Transverse colon (tissue), 4 donors: ENCODE data around the gene CLIP1. TPM values are rescaled to one million over a fixed set of nuclear protein-coding genes. Genes with fewer than 3 reads are reported as not detected.

Experiments
- DNase-seq: peaks from one replicate; pipeline ENCODE4 v3.0.0-alpha.2; 2019
- H3K27ac ChIP-seq, 4 donors: fragments of 200-600 bp; sonication (generic); 2 replicates each; pipeline ENCODE4 v1.5.1; 2016 to 2018; ENCODE audit warnings: inconsistent platforms in 4 of 4
- H3K27me3 ChIP-seq: fragments of 200-600 bp; sonication (generic); 2 replicates; pipeline ENCODE4 v1.5.1; 2017; ENCODE audit warnings: inconsistent platforms
- H3K36me3 ChIP-seq, 4 donors: fragments of 200-600 bp; sonication (generic); 2 replicates each; pipeline ENCODE4 v1.5.1; 2017 to 2019; ENCODE audit warnings: inconsistent platforms in 4 of 4
- H3K4me1 ChIP-seq, 4 donors: fragments of 200-600 bp; sonication (generic); 2 replicates each; pipeline ENCODE4 v1.5.1; 2017 to 2020; ENCODE audit warnings: inconsistent platforms in 4 of 4
- H3K4me3 ChIP-seq, 4 donors: fragments of 200-600 bp; sonication (generic); 1 replicate in 1 of 4; 2 replicates in 3 of 4; pipeline versions ENCODE4 v1.5.1 to v1.6.1; 2017 to 2019; ENCODE audit warnings: inconsistent platforms in 4 of 4
- H3K9me3 ChIP-seq, 2 donors: fragments of 200-600 bp; sonication (generic); 2 replicates each; pipeline ENCODE4 v1.5.1; 2017 to 2019; ENCODE audit warnings: inconsistent platforms in 2 of 2
- EP300 ChIP-seq: sonication (generic); formaldehyde crosslinking; IDR thresholded peaks from one replicate; pipeline ENCODE4 v1.6.1; 2017; ENCODE audit warnings: antibody characterized with exemption, low read depth
- POLR2A ChIP-seq: fragments of 450-650 bp; IDR thresholded peaks from one replicate; pipeline ENCODE4 v1.6.1; 2016; ENCODE audit warnings: antibody characterized with exemption, mild to moderate bottlenecking, moderate library complexity
- POLR2AphosphoS5 ChIP-seq, 3 donors: sonication (generic); formaldehyde crosslinking; IDR thresholded peaks; one replicate each; pipeline ENCODE4 v1.6.1; 2016; ENCODE audit warnings: antibody characterized with exemption in 3 of 3
- WGBS, 2 donors: methylation state at CpG; one replicate each; pipeline ENCODE4 v1.1.5; 2018; ENCODE audit warnings: low coverage in 1 of 2; 5-methylcytosine and 5-hydroxymethylcytosine counted together
- in situ Hi-C, 4 donors: fragments of 200-750 bp; cut with MboI; loops; one replicate each; pipeline versions ENCODE4 v1.15.0 to v1.15.1; 2017; ENCODE audit warnings: low sequenced_read_pairs in 3 of 4, low pct_ligation_motif_present in 1 of 4, low pct_unique_long_range_greater_than_20kb in 1 of 4
- intact Hi-C: fragments of 100-400 bp; cut with DNase I; formaldehyde crosslinking; loops from one replicate; pipeline ENCODE4 v1.15.1; 2023; ENCODE audit warnings: low total_unique reads
- total RNA-seq, 4 donors: library from RNA; depleted of rRNA; stranded (reverse); fragments of >200 nt; gene quantifications; one replicate each; pipeline ENCODE4 v1.1.0, GENCODE V29; 2016
- TF ChIP-seq, protein P1 (sequence below), 5 experiments: fragments of 200-600 bp in 3 of 5; fragments of 450-650 bp in 2 of 5; sonication (generic) in 3 of 5; IDR thresholded peaks; 1 replicate in 2 of 5; 2 replicates in 3 of 5; pipeline ENCODE4 v1.5.1; 2016 to 2017; ENCODE audit warnings: antibody characterized with exemption in 5 of 5, inconsistent platforms in 3 of 5, mild to moderate bottlenecking in 2 of 5, moderate library complexity in 1 of 5

CLIP1 gene
- total RNA-seq, 4 donors from 2014 or later = 49.2 to 111 (median 88.6) TPM

DNA sequence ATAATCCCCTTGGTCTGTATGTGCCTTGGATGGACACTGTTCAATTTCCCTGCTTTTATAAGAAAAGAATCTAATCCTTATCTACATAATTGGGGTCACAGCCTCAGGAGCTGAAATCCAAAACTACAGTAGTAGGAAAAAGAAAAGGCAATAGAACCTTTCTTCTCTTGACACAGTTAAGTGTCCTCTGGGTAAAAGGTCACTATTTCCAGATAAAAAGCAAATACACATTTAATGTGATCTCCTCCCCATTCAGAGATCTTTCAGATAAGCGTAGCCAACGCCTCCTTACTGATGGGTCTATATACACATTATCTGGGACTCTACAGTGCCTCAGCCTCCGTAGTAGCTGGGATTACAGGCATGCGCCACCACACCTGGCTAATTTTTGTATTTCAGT lies 73.4 kb downstream of the CLIP1 start:
- H3K9me3 ChIP-seq = no peaks in the 10 kb centered on the region
- in situ Hi-C loops (no loop called here), intact Hi-C loops (no loop called here)
- no peak overlapping the region for H3K27ac ChIP-seq
- H3K4me3 ChIP-seq = no peak overlapping the region
- TF ChIP-seq POLR2A (no peak), POLR2AphosphoS5 (IDR thresholded peaks at IDR 0.05) (no peak), EP300 (no peak)
- TF ChIP-seq, protein P1, sequence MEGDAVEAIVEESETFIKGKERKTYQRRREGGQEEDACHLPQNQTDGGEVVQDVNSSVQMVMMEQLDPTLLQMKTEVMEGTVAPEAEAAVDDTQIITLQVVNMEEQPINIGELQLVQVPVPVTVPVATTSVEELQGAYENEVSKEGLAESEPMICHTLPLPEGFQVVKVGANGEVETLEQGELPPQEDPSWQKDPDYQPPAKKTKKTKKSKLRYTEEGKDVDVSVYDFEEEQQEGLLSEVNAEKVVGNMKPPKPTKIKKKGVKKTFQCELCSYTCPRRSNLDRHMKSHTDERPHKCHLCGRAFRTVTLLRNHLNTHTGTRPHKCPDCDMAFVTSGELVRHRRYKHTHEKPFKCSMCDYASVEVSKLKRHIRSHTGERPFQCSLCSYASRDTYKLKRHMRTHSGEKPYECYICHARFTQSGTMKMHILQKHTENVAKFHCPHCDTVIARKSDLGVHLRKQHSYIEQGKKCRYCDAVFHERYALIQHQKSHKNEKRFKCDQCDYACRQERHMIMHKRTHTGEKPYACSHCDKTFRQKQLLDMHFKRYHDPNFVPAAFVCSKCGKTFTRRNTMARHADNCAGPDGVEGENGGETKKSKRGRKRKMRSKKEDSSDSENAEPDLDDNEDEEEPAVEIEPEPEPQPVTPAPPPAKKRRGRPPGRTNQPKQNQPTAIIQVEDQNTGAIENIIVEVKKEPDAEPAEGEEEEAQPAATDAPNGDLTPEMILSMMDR (IDR thresholded peaks at IDR 0.05) = no peak
- no peaks in the 10 kb centered on the region for H3K27me3 ChIP-seq
- 62% methylated on average over 4 of the region's 4 CpGs; no CpG with 5 or more reads in 1 of the 2 donors for WGBS, 2 donors
- H3K4me1 ChIP-seq = peaks cover 0 to 10% (median 5%) of the 10 kb centered on the region in 4 donors
- H3K36me3 ChIP-seq = peaks cover 0 to 16% (median 6%) of the 10 kb centered on the region in 4 donors
- DNase-seq = no peak

DNA sequence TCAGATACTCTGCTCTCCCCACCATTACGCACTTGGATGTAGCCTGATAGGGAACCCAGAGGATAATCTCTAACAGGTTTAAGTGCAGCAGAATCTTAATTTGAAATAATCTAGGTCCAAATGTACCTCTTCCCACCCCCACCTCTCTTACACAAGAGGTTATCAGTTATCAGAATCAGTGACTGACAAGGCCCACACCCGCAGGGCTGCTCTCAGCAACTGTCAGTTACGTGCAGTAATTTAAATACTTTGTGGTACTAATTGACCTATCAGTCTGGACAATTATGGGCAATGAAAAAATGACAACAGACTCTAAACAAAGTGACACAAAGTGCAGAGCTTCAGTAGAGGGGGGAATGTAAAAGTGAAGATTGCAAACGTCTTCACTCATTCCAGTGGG lies 74.0 kb downstream of the CLIP1 start:
- peaks cover 0 to 10% (median 5%) of the 10 kb centered on the region in 4 donors for H3K36me3 ChIP-seq
- H3K4me1 ChIP-seq = peaks cover 0 to 10% (median 5%) of the 10 kb centered on the region in 4 donors
- TF ChIP-seq, protein P1 (IDR thresholded peaks at IDR 0.05) = no peak
- TF ChIP-seq EP300 (no peak), POLR2AphosphoS5 (IDR thresholded peaks at IDR 0.05) (no peak), POLR2A (no peak)
- intact Hi-C loops = no loop called here
- in situ Hi-C loops = no loop called here
- 84 to 91% methylated on average over 2 to 4 of the region's 4 CpGs for WGBS, 2 donors
- no peak overlapping the region for H3K27ac ChIP-seq
- H3K4me3 ChIP-seq = no peak overlapping the region
- DNase-seq = no peak
- H3K27me3 ChIP-seq = no peaks in the 10 kb centered on the region
- H3K9me3 ChIP-seq = no peaks in the 10 kb centered on the region

DNA sequence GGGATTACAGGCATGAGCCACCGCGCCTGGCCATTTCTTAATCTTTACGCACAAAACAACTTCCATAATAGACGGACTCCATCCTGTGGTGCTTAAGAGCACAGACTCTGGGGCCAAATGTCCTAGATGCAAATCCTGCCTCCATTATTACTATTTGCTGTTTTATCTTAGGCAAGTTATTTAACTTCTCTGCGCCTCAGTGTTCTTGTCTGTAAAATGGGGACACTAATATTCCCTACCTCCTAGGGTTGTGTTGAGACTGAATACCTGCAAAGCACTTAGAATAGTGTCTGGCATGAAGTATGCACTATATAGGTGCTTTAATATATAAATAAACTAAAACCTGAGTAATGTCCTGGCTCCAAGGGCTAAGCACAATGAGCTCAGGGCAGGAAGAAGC lies 76.4 kb downstream of the CLIP1 start:
- DNase-seq = no peak
- Histone ChIP-seq H3K36me3 (peaks cover 0 to 7% (median 0%) of the 10 kb centered on the region in 4 donors), H3K4me3 (no peak overlapping the region), H3K27me3 (no peaks in the 10 kb centered on the region), H3K4me1 (peaks cover 0 to 10% (median 5%) of the 10 kb centered on the region in 4 donors), H3K9me3 (no peaks in the 10 kb centered on the region), H3K27ac (no peak overlapping the region)
- intact Hi-C loops = no loop called here
- in situ Hi-C loops = no loop called here
- WGBS, 2 donors = 90 to 98% methylated on average over 2 to 5 of the region's 5 CpGs
- TF ChIP-seq, protein P1 (IDR thresholded peaks at IDR 0.05) = no peak
- TF ChIP-seq POLR2A = no peak
- TF ChIP-seq EP300 = no peak
- TF ChIP-seq POLR2AphosphoS5 (IDR thresholded peaks at IDR 0.05) = no peak

DNA sequence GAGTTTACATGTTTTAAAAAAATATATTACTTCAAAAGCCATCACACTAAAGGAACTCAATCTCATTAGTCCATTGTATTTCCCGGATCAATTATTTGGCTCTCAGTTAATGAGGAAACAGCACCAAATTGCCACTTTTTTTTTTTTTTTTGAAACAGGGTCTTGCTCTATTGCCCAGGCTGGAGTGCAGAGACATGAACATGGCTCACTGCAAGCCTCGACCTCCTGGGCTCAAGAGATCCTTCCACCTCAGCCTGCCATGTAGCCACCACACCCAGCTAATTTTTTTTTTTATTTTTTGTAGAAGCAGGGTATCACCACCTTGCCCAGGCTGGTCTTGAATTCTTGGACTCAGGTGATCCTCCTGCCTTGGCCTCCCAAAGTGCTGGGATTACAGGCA lies 77.4 kb downstream of the CLIP1 start:
- in situ Hi-C loops = no loop called here
- intact Hi-C loops = no loop called here

More for the DNA sequence above, 77.4 kb downstream of the CLIP1 start:
- TF ChIP-seq, protein P1 (IDR thresholded peaks at IDR 0.05) = no peak
- TF ChIP-seq POLR2AphosphoS5 (IDR thresholded peaks at IDR 0.05) (no peak), EP300 (no peak)
- Histone ChIP-seq H3K27me3 (no peaks in the 10 kb centered on the region), H3K4me1 (peaks cover 0 to 10% (median 4%) of the 10 kb centered on the region in 4 donors), H3K4me3 (no peak overlapping the region), H3K36me3 (peaks cover 0 to 17% (median 0%) of the 10 kb centered on the region in 4 donors), H3K9me3 (no peaks in the 10 kb centered on the region), H3K27ac (no peak overlapping the region)
- no peak for DNase-seq
- 95 to 99% methylated on average over 2 of the region's 2 CpGs for WGBS, 2 donors
